Stimulated activated CD4-positive, alpha-beta T cell treated with anti-CD3 and anti-CD28 coated beads, Interleukin-4, amount 100 ng/mL, for 1 hour (primary cell): ENCODE data around the gene PTGFRN.
"Not testable (repeated sequence)": the region's sequence is repeated elsewhere in the genome, so short reads cannot be mapped to it uniquely, and the experiment has no call there.

Source experiments
- DNase-seq: peaks from one replicate; pipeline ENCODE4 v3.0.0-alpha.2; 2020

Gene PTGFRN

DNA sequence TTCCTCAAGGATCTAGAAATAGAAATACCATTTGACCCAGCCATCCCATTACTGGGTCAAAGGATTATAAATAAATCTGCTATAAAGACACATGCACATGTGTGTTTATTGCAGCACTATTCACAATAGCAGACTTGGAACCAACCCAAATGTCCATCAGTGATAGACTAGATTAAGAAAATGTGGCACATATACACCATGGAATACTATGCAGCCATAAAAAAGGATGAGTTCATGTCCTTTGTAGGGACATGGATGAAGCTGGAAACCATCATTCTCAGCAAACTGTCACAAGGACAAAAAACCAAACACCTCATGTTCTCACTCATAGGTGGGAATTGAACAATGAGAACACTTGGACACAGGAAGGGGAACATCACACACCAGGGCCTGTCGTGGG is 70.6 kb downstream of the PTGFRN start:
- DNase-seq: not testable (repeated sequence)

DNA sequence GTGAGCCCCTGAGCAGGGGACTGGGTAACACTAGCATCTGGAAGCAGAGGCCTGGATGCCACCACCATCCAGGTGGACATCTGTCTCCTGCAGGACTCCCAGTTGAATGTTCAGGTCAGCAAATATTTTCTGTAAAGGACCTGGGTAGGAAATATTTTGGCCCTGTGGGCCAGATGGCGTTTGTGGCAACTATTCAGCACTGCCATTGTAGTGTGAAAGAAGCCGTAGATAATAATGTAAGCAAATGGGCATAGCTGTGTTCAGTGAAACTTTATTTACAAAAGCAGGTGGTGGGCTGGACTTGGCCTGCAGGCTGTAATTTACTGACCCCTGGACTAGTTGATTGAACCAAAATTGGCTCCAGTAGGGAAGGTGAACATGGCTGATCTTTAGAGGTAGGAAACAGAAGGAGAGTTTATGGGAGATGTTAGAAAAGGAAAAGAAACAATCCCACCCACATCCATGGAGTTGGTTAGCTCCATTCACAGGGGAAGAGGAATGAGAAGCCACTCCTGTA is 71.9 kb downstream of the PTGFRN start:
- DNase-seq: no peak

DNA sequence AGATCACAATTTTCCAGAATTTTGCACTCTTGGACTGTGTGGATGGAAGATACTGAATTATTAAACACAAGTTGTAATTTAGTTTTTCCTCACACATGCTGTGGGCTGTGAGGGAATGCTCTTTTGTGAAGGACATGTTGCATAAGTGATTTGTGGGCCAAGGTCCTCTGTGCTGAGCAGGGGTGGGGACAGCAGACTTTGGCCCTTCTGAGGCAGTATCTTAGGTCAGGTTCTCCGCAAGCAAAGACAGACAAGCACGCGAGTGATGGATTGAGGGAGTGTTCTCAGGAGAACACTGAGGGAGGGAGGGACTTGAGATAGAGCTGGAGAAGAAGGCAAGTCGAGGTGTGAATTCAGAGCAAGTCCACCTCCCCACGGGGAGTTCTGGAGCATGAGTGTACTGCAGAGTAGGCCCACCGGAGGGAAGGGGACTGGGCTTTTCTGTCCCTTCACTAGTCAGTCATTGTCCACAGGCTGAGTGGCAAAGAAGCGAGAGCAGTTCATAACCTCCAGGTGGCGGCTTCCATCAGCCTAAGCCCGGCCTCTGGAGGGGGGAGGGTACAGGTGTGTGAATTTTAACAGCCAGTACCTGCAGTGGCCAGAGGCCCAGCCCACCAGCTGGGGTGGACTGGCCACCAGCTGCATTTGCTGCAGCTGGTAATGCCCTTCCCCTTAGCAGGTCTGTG is 72.7 kb downstream of the PTGFRN start:
- no peak for DNase-seq

DNA sequence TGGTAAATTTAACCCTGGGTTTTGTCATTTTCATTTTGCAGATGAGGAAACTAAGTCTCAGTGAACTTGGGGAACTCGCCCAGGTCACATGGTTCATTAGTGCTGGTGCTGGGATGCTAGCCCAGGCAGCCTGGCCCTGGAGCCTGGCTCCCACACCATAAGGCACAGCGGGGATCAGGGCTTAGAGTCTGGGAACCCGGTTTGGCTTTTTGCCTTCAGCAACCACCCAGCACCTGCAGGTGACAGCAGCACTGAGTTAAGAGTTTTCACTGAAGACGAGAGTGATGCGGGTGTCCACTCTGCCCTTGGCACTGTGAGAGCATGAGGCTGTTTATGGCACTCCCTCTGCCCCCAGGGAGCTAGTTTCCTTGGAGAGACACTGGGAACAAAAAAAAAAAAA is 73.4 kb downstream of the PTGFRN start:
- no peak for DNase-seq

DNA sequence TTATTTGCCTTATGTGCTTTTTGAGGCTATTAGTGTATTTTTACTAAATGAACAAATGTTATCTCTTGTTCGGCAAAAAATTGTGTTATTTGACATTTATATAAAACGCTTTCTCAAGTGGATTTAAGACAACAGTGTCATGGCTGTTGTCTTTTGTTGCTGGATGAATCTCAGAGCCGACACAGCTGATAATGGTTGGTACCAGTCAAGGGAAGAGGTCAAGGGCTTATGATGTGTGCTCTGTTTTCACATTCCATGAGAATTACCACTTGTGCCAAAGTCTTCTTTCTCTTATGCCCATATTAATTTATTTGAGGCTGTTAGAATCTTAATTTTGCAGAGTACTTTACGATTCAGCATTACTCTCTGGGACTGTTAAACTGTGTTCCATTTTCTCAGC is 74.0 kb downstream of the PTGFRN start:
- DNase-seq: no peak

DNA sequence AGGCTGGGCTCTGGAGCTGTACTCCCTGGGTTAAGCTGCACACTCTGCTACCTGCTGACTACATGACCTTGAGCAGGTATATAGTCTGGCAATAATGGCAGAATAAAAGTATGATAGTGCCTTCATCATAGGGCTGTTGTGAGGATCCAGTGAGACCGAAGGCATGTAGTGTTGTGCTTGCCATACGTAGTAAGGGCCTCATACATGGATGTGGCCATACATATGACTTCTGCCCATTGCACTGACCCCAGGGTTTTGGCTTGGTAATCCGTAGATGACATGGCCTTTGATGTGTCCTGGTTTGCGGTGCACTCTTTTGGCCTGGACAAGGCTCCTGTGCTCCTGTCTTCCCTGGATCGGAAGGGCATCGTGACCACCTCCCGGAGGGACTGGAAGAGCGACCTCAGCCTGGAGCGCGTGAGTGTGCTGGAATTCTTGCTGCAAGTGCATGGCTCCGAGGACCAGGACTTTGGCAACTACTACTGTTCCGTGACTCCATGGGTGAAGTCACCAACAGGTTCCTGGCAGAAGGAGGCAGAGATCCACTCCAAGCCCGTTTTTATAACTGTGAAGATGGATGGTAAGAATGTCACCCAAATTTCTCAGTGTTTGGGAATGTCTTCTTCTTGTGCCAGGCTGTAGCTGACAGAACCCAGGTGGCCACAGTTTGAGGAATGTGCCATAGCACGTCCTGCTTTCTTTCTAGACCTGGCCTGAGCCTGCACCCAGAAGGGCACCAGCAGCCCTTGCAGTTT is 74.9 kb downstream of the PTGFRN start:
- no peak for DNase-seq

DNA sequence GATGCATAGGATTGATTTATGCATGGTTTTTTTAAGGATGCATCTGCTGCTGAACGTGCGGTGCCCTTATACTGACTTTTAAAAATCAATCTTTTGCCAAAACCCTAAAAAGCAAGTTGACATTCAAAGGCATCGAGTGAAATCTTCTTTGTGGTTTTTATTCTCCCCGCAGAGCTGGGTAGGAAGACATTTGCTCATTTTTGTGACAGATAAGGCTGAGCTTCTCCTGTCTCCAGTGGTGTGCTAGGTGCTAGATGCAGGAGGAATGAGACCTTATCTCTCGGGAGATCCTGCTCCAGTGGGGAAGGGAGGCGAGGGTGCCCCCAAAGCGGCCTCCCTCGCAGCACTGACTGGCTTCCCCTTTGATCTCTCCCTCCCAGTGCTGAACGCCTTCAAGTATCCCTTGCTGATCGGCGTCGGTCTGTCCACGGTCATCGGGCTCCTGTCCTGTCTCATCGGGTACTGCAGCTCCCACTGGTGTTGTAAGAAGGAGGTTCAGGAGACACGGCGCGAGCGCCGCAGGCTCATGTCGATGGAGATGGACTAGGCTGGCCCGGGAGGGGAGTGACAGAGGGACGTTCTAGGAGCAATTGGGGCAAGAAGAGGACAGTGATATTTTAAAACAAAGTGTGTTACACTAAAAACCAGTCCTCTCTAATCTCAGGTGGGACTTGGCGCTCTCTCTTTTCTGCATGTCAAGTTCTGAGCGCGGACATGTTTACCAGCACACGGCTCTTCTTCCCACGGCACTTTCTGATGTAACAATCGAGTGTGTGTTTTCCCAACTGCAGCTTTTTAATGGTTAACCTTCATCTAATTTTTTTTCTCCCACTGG is 76.9 kb downstream of the PTGFRN start:
- peak; percentile 48 for DNase-seq

DNA sequence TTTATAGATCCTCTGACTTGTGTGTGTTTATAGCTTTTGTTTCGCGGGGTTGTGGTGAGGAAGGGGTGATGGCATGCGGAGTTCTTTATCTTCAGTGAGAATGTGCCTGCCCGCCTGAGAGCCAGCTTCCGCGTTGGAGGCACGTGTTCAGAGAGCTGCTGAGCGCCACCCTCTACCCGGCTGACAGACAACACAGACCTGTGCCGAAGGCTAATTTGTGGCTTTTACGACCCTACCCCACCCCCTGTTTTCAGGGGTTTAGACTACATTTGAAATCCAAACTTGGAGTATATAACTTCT is 77.5 kb downstream of the PTGFRN start:
- peak; percentile 76 for DNase-seq

DNA sequence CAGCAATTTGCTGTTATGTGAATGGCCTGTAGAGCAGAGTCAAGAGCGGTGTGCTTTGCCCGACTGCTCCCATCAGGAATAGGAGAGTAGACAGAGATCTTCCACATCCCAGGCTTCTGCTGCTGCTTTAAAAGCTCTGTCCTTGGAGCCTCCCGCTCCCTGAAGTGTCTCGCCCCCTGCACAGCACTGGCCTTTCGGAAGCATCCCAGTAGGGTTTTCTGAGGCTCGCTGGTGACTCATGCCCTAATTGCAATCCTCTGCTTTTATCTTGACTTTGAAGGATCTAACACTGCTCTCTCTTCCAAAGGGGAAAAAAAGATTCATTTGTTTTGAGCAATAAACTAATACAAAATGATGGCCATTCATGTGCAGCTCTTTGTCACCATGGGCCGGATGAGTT is 78.5 kb downstream of the PTGFRN start:
- DNase-seq: no peak

DNA sequence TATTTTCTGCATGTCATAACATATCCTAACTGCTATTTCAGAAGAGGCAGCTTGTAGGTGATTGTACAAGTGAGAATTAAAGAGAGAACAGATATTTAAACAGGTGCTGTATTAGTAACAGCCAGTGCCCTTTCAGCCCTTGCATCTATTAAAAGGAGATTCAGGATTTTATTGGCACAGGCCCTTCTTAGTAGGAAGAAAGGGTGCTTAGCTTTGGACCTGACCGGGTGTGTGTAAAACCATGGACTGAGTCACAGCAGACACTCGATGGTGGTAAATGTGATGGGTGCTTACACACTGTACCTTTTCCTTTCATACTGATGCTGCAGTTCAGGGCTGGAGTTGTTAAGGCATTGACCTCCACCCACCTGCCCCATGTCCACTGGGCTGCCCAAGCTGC is 79.2 kb downstream of the PTGFRN start:
- DNase-seq: no peak

DNA sequence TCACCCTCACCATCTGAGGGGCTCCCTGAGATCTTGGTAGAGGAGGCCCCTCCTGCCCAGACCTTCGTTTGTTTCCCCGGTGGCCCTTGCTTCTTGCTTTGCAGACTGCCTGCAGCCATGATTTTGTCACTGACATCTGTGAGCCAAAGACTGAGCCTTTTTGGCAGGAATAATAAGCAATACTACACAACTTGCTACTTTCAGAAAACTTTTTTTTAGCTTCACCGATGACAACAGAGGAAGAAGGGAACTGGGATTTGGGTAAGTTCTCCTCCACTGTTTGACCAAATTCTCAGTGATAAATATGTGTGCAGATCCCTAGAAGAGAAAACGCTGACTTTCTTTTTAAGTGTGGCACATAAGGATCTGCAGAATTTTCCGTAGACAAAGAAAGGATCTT is 80.1 kb downstream of the PTGFRN start:
- DNase-seq: no peak

DNA sequence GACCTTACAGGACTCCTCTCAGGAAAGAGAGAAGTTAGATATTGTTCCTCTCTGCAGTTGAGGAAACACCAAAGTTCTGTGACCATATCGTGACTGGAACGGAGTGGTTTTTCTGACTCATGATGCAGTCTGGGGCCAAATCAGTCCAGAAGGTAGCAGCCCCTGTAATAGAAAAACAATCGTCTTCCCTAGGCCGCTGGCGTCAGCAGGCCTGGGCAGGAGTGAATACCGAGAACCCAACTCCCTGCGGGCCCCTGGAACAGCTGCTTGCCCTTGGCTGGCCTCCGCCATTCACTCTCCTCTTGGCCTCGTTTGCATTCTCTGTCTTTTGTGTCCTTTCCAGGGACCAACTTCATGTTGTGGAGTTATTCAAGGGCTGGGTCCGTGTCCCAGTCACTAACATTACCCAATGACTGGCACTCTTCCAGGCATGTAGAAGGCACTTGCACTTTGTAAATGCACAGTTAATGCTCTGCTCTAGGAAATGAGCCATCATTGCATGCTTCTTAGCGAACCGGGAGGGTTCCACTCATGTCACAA is 81.0 kb downstream of the PTGFRN start:
- no peak for DNase-seq

DNA sequence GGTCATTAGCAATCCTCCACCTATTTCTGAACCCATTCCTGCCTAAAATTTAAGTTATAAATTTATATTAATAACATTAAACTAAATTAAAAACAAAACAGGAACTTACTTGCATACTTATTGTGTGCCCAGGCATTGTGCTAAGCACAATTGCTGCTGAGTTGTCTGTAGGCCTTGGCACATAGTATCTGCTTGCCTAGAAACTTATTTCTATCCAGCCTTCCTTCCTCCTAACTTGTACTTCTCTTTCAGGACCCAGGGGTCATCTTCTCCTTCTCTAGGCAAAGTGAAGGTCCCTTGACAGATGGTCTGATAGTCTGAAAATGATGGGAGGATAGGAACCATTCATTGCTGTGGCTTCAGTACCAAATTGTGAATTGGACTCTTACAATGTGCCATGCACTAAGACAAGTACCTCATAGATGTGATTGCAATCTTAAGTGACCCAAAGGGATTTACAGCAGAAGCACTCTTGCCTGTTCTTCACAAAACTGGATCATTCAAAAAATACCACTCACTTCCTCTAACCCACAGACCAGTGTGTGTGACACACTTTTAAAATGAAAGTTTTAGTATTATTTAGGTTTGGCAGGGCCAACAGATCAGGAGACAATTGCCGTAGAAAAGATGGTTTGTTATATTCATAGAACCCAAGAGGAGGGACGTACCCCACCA is 81.6 kb downstream of the PTGFRN start:
- DNase-seq: no peak

DNA sequence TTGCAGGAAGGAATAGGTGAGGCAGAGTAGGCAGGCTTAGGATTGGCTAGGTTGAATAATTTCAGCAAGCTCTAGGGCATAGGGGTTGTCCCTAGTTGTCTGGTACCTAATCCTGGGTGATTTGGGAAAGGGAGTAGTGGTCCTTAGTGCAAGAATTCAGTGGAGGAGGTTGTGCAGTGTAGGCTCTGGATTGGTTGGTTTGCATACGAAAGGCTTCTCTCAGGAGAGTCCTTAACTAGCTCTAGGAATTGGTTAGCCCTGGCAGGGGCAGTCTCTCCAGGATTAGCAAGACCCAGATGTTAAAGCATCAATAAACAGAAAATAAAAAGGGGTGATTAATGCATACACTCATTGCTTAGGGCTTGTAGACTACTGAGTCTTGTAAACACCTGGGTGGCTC is 82.2 kb downstream of the PTGFRN start:
- DNase-seq: no peak

DNA sequence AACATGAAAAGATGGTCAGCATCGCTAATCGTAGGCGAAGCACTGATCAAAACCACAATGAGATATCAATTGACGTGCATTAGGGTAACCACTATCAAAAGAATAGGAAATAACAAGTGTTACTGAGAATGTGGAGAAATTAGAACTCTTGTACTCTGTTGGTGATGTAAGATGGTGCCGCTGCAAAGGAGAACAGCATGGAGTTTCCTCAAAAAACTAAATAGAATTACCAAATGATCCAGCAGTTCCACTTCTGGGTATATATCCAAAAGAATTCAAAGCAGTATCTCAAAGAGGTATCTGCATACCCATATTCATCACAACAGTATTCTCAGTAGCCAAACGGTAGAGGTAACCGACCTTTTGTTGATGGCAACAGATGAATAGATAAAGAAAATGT is 83.6 kb downstream of the PTGFRN start:
- DNase-seq: no peak

DNA sequence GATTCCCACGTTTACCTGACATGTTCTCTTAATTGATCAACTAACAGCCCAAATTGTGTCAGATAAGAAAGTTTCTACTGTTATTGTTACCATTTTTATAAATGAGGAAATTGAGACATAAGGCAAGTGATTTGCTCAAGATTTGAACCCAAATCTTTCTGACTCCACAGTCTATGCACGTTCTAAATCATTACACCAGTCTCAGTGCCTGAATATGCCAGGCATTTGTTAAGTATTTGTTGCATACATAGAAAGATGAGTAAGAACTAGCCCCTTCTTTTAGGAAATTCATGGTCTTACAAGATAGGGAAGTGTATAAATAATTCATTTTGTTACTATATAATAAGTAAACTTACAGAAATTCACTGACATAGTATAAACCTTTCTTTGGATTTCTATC is 84.7 kb downstream of the PTGFRN start:
- DNase-seq: no peak

DNA sequence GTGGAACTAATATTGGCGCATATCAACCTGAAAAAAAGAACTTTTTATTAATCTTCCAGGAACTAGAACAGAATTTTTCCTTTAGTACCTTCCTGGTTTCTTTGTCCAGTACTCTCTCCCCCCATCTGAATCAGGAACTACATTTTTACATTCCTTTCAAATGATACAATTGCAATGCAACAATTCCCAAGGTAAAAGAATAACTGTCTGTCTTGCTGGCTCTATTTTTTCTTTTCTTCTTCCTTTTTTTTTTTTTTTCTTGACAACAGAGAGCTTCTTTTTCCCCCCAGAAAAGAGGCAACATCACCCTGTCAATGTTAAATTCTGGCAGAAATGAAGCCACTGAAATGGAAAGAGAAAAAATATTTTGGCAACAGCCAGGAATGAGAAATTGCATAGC is 87.3 kb downstream of the PTGFRN start:
- DNase-seq: no peak

DNA sequence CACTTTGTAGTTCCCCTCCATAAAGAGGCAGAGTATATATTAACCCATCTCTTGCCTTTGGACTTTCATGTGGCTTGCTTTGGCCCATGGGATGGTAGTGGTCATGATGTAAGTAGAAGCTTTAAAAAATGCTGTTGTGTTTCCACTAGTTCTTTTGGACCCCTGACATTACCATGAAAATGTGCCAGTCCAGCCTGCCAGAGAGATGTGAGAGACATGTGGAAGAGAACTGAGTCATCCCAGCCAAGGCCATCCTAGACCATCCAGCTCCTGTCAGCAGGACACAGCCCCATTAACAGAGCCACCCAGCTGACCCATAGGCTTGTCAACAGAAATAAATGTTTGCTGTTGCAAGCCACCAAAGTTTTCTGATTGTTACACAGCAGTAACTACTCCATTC is 87.9 kb downstream of the PTGFRN start:
- DNase-seq: no peak

DNA sequence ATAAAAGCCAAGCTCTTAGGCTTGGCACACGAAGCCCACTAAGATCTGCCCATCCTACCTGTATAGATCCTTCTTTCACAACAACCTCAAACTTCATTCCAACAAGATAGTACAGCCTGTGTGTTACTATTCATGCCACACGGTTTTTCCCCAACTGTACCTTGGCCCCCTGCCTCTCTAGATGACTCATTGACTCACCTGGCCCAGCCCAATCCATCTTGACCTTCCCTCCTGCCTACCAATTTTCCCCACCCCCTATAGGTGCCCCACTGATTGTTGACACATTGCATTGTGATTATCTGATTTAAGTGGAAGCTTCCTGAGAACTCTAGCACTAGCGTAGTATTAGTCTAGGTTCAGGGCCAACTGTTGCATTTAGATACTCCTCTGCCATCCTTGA is 89.9 kb downstream of the PTGFRN start:
- DNase-seq: no peak

DNA sequence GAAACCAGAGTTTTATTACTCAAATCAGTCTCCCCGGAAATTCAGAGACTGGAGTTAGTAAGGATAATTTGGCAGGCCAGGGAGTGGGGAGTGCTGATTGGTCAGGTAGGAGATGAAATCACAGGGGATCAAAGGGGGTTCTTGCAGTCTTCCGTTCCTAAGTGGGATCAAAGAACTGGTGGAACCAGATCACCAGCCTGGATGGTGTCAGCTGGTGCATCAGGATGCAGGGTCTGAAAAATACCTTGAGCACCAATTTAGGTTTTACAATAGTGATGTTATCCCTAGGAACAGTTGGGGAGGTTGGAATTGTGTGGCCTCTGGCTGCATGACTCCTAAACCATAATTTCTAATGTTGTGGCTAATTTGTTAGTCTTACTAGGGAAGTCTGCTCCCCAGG is 90.4 kb downstream of the PTGFRN start:
- no peak for DNase-seq

DNA sequence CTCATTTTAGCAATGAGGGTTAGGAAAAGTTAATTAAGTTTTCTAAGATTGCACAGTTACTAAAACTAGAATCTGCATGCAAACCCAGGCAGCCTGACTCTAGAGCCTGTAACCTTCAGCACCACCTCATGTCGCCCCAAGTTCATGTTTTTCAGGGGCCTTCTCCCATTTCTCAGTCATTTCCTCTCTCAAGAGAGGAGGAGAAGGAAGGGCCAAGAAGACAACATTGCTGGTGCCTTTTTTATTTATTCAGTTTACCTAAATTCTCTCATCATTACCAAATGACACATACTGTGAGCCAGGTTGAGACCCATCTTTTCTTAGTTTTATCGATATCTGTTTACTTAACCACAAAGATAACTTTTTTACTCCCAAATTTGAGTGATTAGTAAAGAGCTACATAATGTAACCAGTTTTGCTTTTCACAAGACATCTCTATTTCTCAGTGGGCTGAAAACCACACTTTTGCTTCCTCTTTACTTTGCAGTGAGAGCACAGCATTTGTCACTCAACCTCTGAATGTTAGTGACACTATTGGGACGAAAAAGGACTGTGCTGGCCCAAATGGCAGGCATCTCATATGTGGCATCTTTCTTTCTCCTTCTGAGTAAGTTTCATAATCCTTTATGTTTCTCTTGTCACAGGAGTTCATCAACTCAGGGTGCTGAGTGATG is 91.7 kb downstream of the PTGFRN start, which contains the start of gene CD101:
Gene CD101 (plus strand): TSS at position 507 of the 674 bp plus-strand sequence. CDS start 58 bp downstream, at position 565.
- DNase-seq: no peak

DNA sequence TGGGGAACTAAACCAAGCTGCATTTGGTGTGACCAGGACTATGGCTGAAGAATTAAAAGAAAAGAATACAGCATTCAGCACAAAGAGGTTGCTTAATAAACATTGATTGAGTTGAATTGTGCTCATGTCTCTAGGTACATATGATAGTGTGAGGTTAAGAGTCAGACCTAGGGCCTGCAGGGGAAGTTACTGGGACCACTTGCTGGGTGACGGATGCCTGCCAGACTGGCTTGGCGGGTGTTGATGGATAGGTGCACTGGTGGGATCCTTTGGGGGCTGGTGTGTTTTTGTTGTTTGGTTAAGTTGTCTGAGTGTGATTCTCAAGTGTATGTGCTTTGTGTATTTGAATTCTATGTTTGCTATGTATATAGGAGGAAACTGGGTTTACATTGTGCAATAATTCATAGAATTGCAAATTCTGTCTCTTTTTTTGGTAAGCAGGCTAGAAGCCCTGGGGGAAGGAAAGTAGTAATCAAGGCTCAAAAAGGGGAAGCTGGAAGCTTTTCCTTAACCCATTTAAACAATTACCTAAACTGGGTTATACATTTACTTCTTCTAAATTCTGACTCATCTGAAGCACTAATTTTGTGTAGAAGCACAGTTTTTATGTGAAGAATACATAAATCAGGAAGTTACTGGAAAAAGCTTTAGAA is 93.6 kb downstream of the PTGFRN start:
- no peak for DNase-seq
